H1 (cell line): ENCODE measurements around the gene SNX30. TPM values are rescaled to one million over a fixed set of nuclear protein-coding genes. Genes with fewer than 3 reads are reported as not detected.

Experiments used
- CTCF ChIA-PET: fragments of 300-600 bp; sonication (Branson Sonifier 250); formaldehyde crosslinking; loops from one replicate; lab custom pipeline; 2021; ENCODE audit not compliant: partially characterized antibody; lab: Charles Lee
- POLR2A ChIA-PET: fragments of 300-600 bp; sonication (Branson Sonifier 250); formaldehyde crosslinking; loops from one replicate; lab custom pipeline; 2021; ENCODE audit warnings: inconsistent platforms; ENCODE audit not compliant: partially characterized antibody; lab: Charles Lee
- DNase-seq, 2 experiments: peaks; one replicate each; pipeline versions ENCODE4 v3.0.0 to v3.0.0-alpha.2; 2010 to 2022; ENCODE audit warnings: low spot score in 2 of 2, low read depth in 1 of 2, mixed read lengths in 1 of 2
- FAIRE-seq: peaks from 2 replicates; lab custom pipeline; 2011; peaks lifted over from hg19 to GRCh38; lab: Jason Lieb, UNC
- H2AFZ ChIP-seq: 2 replicates; pipeline ENCODE4 v1.8.1; 2012; ENCODE audit warnings: low read length, inconsistent platforms
- H2AK5ac ChIP-seq: 2 replicates; pipeline ENCODE4 v1.6.1; 2013; ENCODE audit warnings: low read depth, low read length
- H2BK120ac ChIP-seq: replicated peaks from 2 replicates; pipeline ENCODE3; 2013; ENCODE audit warnings: low read depth, low read length, inconsistent platforms
- H2BK12ac ChIP-seq: 2 replicates; pipeline ENCODE4 v1.6.1; 2013; ENCODE audit warnings: low read depth, low read length
- H2BK15ac ChIP-seq: 2 replicates; pipeline ENCODE4 v1.6.1; 2013; ENCODE audit warnings: low read length
- H2BK20ac ChIP-seq: 2 replicates; pipeline ENCODE4 v1.6.1; 2013; ENCODE audit warnings: low read length
- H2BK5ac ChIP-seq: 2 replicates; pipeline ENCODE4 v1.6.1; 2013; ENCODE audit warnings: low read depth, low read length
- H3K14ac ChIP-seq: 2 replicates; pipeline ENCODE4 v1.6.1; 2013; ENCODE audit warnings: inconsistent platforms; ENCODE audit not compliant: insufficient read length
- H3K18ac ChIP-seq: 2 replicates; pipeline ENCODE4 v1.6.1; 2013; ENCODE audit warnings: low read length; ENCODE audit errors: extremely low read depth
- H3K23ac ChIP-seq: 2 replicates; pipeline ENCODE4 v1.6.1; 2013; ENCODE audit warnings: inconsistent platforms; ENCODE audit not compliant: insufficient read length
- H3K23me2 ChIP-seq: 2 replicates; pipeline ENCODE4 v1.6.1; 2013; ENCODE audit warnings: low read depth, low read length
- H3K27ac ChIP-seq: 2 replicates; pipeline ENCODE4 v1.6.1; 2011; ENCODE audit warnings: low read depth, low read length, inconsistent platforms
- H3K27me3 ChIP-seq, 4 experiments: replicated peaks in 1 of 4; 1 replicate in 1 of 4; 2 replicates in 3 of 4; pipeline versions ENCODE4 v1.6.1 to v1.8.1; 2011 to 2013; ENCODE audit warnings: low read length in 3 of 4, mild to moderate bottlenecking in 3 of 4, inconsistent platforms in 2 of 4, mixed read lengths in 2 of 4, moderate library complexity in 1 of 4; ENCODE audit not compliant: control insufficient read depth in 3 of 4, insufficient read depth in 3 of 4; ENCODE audit errors: extremely low read depth in 1 of 4
- H3K36me3 ChIP-seq, 4 experiments: 2 replicates each; pipeline versions ENCODE4 v1.6.1 to v1.8.1; 2011 to 2013; ENCODE audit warnings: mild to moderate bottlenecking in 4 of 4, low read length in 3 of 4, moderate library complexity in 2 of 4, control low read depth in 1 of 4, inconsistent platforms in 1 of 4; ENCODE audit not compliant: insufficient read depth in 4 of 4, control insufficient read depth in 2 of 4
- H3K4ac ChIP-seq: replicated peaks from 2 replicates; pipeline ENCODE3; 2013; ENCODE audit warnings: low read length, low read depth, mixed read lengths, inconsistent platforms; ENCODE audit not compliant: insufficient read length
- H3K4me1 ChIP-seq, 4 experiments: replicated peaks in 1 of 4; 1 replicate in 1 of 4; 2 replicates in 3 of 4; pipeline versions ENCODE4 v1.6.1 to v1.8.1; 2011 to 2013; ENCODE audit warnings: low read length in 3 of 4, inconsistent platforms in 2 of 4, mixed read lengths in 1 of 4; ENCODE audit not compliant: insufficient read depth in 4 of 4, control insufficient read depth in 3 of 4
- H3K4me2 ChIP-seq, 2 experiments: 2 replicates each; pipeline versions ENCODE4 v1.6.1 to v1.8.1; 2011 to 2013; ENCODE audit warnings: low read depth in 2 of 2, low read length in 2 of 2, control low read depth in 1 of 2, inconsistent platforms in 1 of 2, mild to moderate bottlenecking in 1 of 2; ENCODE audit not compliant: insufficient read depth in 1 of 2
- H3K4me3 ChIP-seq, 4 experiments: fragments of 200-600, 300-600 bp in 1 of 4; sonication (generic), shearing (Covaris generic), sonication (Bioruptor Twin) in 1 of 4; 2 replicates each; pipeline versions ENCODE4 v1.5.1 to v1.8.1; 2011 to 2016; ENCODE audit warnings: low read length in 4 of 4, low read depth in 3 of 4, control low read depth in 2 of 4, inconsistent platforms in 2 of 4, mild to moderate bottlenecking in 2 of 4, mixed read lengths in 1 of 4, moderate library complexity in 1 of 4; ENCODE audit not compliant: insufficient read depth in 2 of 4; ENCODE audit errors: extremely low read depth in 1 of 4
- H3K56ac ChIP-seq: replicated peaks from 2 replicates; pipeline ENCODE3; 2013; ENCODE audit warnings: low read depth, mild to moderate bottlenecking, mixed read lengths, low read length, inconsistent platforms; ENCODE audit not compliant: insufficient read length
- H3K79me1 ChIP-seq: 2 replicates; pipeline ENCODE4 v1.6.1; 2013; ENCODE audit warnings: low read depth, low read length, control low read depth
- H3K79me2 ChIP-seq, 2 experiments: 2 replicates each; pipeline versions ENCODE4 v1.6.1 to v1.8.1; 2012 to 2013; ENCODE audit warnings: low read length in 2 of 2, mild to moderate bottlenecking in 2 of 2, inconsistent platforms in 1 of 2; ENCODE audit not compliant: insufficient read depth in 2 of 2, control insufficient read depth in 1 of 2
- H3K9ac ChIP-seq, 4 experiments: replicated peaks in 1 of 4; 1 replicate in 1 of 4; 2 replicates in 3 of 4; pipeline versions ENCODE4 v1.6.1 to v1.8.1; 2011 to 2013; ENCODE audit warnings: low read depth in 3 of 4, low read length in 3 of 4, control low read depth in 2 of 4, mild to moderate bottlenecking in 2 of 4, moderate library complexity in 2 of 4, inconsistent platforms in 1 of 4; ENCODE audit errors: extremely low read depth in 1 of 4
- H3K9me3 ChIP-seq, 2 experiments: 2 replicates each; pipeline versions ENCODE4 v1.6.1 to v1.8.1; 2012 to 2013; ENCODE audit warnings: mild to moderate bottlenecking in 2 of 2, moderate library complexity in 2 of 2, control low read depth in 1 of 2, inconsistent platforms in 1 of 2, low read depth in 1 of 2, low read length in 1 of 2, mixed read lengths in 1 of 2; ENCODE audit not compliant: insufficient read depth in 2 of 2
- H4K20me1 ChIP-seq, 2 experiments: replicated peaks in 1 of 2; 2 replicates each; pipeline versions ENCODE3 to v1.8.1; 2011 to 2013; ENCODE audit warnings: inconsistent platforms in 2 of 2, low read length in 2 of 2, mild to moderate bottlenecking in 1 of 2; ENCODE audit not compliant: insufficient read depth in 2 of 2, control insufficient read depth in 1 of 2
- H4K5ac ChIP-seq: 2 replicates; pipeline ENCODE4 v1.6.1; 2013; ENCODE audit warnings: low read length, low read depth, mixed read lengths, inconsistent platforms; ENCODE audit not compliant: insufficient read length
- H4K8ac ChIP-seq: 2 replicates; pipeline ENCODE4 v1.8.0; 2013; ENCODE audit warnings: mild to moderate bottlenecking, moderate library complexity, low read length, inconsistent platforms; ENCODE audit not compliant: insufficient read depth; ENCODE audit errors: extremely low read depth
- H4K91ac ChIP-seq: replicated peaks from 2 replicates; pipeline ENCODE3; 2013; ENCODE audit warnings: low read length, mixed read lengths, inconsistent platforms; ENCODE audit not compliant: insufficient read length
- JUND ChIP-seq: IDR thresholded peaks from 2 replicates; pipeline ENCODE4 v1.6.1; 2011; ENCODE audit warnings: mild to moderate bottlenecking, improper control_type of control experiment, low read length
- RNF2 ChIP-seq: fragments of 200-900, 300-1000 bp; sonication (generic); IDR thresholded peaks from 2 replicates; pipeline ENCODE4 v1.7.1; 2016; ENCODE audit warnings: borderline replicate concordance, low read depth, mild to moderate bottlenecking, antibody characterized with exemption, low read length; ENCODE audit not compliant: poor library complexity, severe bottlenecking; ENCODE audit errors: missing control alignments
- TCF12 ChIP-seq: IDR thresholded peaks from 2 replicates; pipeline ENCODE4 v1.6.1; 2011; ENCODE audit warnings: low read depth, mild to moderate bottlenecking, low read length
- WGBS, 2 experiments: shearing (Covaris generic) in 1 of 2; methylation state at CpG; one replicate each; pipeline versions ENCODE4 v1.1.6 to v1.1.7; 2013 to 2015; ENCODE audit warnings: low lambda C conversion rate in 2 of 2, mixed read lengths in 2 of 2, inconsistent platforms in 1 of 2, low coverage in 1 of 2, missing lambda C conversion rate in 1 of 2; ENCODE audit not compliant: insufficient replicate concordance in 2 of 2, insufficient coverage in 1 of 2, insufficient read length in 1 of 2; ENCODE audit errors: extremely low coverage in 1 of 2, missing lambda C conversion rate in 1 of 2; 5-methylcytosine and 5-hydroxymethylcytosine counted together
- polyA plus RNA-seq, 7 experiments: library from polyadenylated mRNA; depleted of rRNA in 3 of 7; stranded (reverse) in 5 of 7; unstranded in 2 of 7; fragments of >200 nt in 5 of 7; fragments of 200-250 nt in 2 of 7; gene quantifications; 1 replicate in 5 of 7; 2 replicates in 1 of 7; 4 replicates in 1 of 7; pipeline versions ENCODE4 v1.2.1 to v1.2.3, GENCODE V29; 2011 to 2013; ENCODE audit warnings: missing spikeins in 2 of 7, mixed read lengths in 2 of 7
- total RNA-seq: library from RNA; stranded (reverse); fragmentation: NEBNext Ultra II Directional; extraction: Animal tissue kit (Norgen Biotek cat#: 25700); gene quantifications from 2 replicates; pipeline ENCODE4 v1.2.1, GENCODE V29; 2021

SNX30 gene
- total and polyA plus RNA-seq, 2 of the 8 experiments (the other 6 are each of a cell fraction or from before 2014, with no cell fraction given), result 4.0 to 12.2 TPM

GRCh38 chr9:112755016-112755427, 4.5 kb downstream of the SNX30 start:
- Histone ChIP-seq H2BK120ac (no peak overlapping the region), H2BK5ac (no peak overlapping the region), H3K23ac (no peak overlapping the region), H3K79me1 (no peaks in the 10 kb centered on the region), H3K79me2 (peaks cover 0 to 8% of the 10 kb centered on the region in 2 experiments; a peak in 1 of 4 replicates), H3K36me3 (no peaks in the 10 kb centered on the region), H3K9me3 (no peaks in the 10 kb centered on the region), H3K9ac (no peak overlapping the region), H4K91ac (no peak overlapping the region), H3K27ac (no peak overlapping the region), H3K56ac (no peak overlapping the region), H4K20me1 (no peaks in the 10 kb centered on the region), H3K18ac (no peak overlapping the region), H3K4me2 (peak overlapping the region in 1 of 2 experiments; percentile 5; a peak in 1 of 4 replicates), H3K23me2 (peaks cover 9% of the 10 kb centered on the region), H2BK12ac (no peak overlapping the region), H2AK5ac (no peak overlapping the region), H2BK15ac (no peak overlapping the region), H3K4me3 (no peak overlapping the region), H3K27me3 (no peaks in the 10 kb centered on the region), H3K4me1 (peaks cover 0 to 7% (median 2%) of the 10 kb centered on the region in 4 experiments; a peak in 6 of 7 replicates), H2BK20ac (no peak overlapping the region), H4K5ac (no peak overlapping the region), H3K14ac (no peak overlapping the region), H4K8ac (no peak overlapping the region), H2AFZ (no peak overlapping the region), H3K4ac (no peak overlapping the region)
- FAIRE-seq (no peak), DNase-seq (no peak)
- no peak for TF ChIP-seq TCF12
- no peak for TF ChIP-seq JUND
- TF ChIP-seq RNF2, result no peak
- 66% methylated on average over 5 of the region's 5 CpGs; no CpG with 5 or more reads in 1 of the 2 experiments for WGBS, 2 experiments
- CTCF ChIA-PET, result no interaction called here
- POLR2A ChIA-PET, result no interaction called here
